Measurements from ENCODE around the gene BPIFA2. TPM values are rescaled to one million over a fixed set of nuclear protein-coding genes. Genes with fewer than 3 reads are reported as not detected.
"Not testable (repeated sequence)": the region's sequence is repeated elsewhere in the genome, so short reads cannot be mapped to it uniquely, and the experiment has no call there.

BPIFA2 gene
- total RNA-seq = 1 to 10 TPM in 1 of 4 donors, not detected in 3; 2.2 TPM

- WGBS, 2 donors = 80% methylated on average over 8 of the region's 8 CpGs
Measured at GRCh38 chr20:33167859-33168258, at the start of gene BPIFA2. Gene BPIFA2, plus strand, starts transcription at chr20:33168159. Its CDS starts 987 bp downstream, at chr20:33169146.

GRCh38 chr20:33119725-33120720 lies 47.9 kb upstream of the BPIFA2 start:
- Histone ChIP-seq H3K27me3 (no peaks in the 10 kb centered on the region), H3K27ac (no peak overlapping the region), H3K36me3 (no peaks in the 10 kb centered on the region), H3K4me1 (no peaks in the 10 kb centered on the region), H3K4me3 (no peak overlapping the region), H3K9me3 (peaks cover 0 to 5% (median 0%) of the 10 kb centered on the region in 4 donors)
- 72 to 85% methylated on average over 3 of the region's 3 CpGs for WGBS, 2 donors
- no peak for TF ChIP-seq CTCF (IDR thresholded peaks at IDR 0.05)
- TF ChIP-seq EP300 (IDR thresholded peaks at IDR 0.05) = no peak
- no peak for TF ChIP-seq POLR2A (IDR thresholded peaks at IDR 0.05)
- no peak for DNase-seq (ENCODE audit: low spot score in 2 of 2)

More at GRCh38 chr20:33167859-33168258, at the start of gene BPIFA2:
- no peaks in the 10 kb centered on the region for H3K4me1 ChIP-seq
- no peak within 1 kb of the TSS for H3K27ac ChIP-seq
- no peak for TF ChIP-seq EP300 (IDR thresholded peaks at IDR 0.05)
- no peak for TF ChIP-seq CTCF (IDR thresholded peaks at IDR 0.05)
- TF ChIP-seq POLR2A (IDR thresholded peaks at IDR 0.05) = no peak
- H3K27me3 ChIP-seq = no peaks in the 10 kb centered on the region
- no peak for DNase-seq (ENCODE audit: low spot score in 2 of 2)
- H3K9me3 ChIP-seq = peaks cover 0 to 36% (median 0%) of the 10 kb centered on the region in 4 donors
- no peak within 1 kb of the TSS for H3K4me3 ChIP-seq
- no peaks in the 10 kb centered on the region for H3K36me3 ChIP-seq

GRCh38 chr20:33120934-33121333 lies 47.0 kb upstream of the BPIFA2 start:
- TF ChIP-seq CTCF (IDR thresholded peaks at IDR 0.05) = no peak
- no peak for TF ChIP-seq POLR2A (IDR thresholded peaks at IDR 0.05)
- no peak for TF ChIP-seq EP300 (IDR thresholded peaks at IDR 0.05)
- Histone ChIP-seq H3K4me1 (no peaks in the 10 kb centered on the region), H3K4me3 (no peak overlapping the region), H3K9me3 (peaks cover 0 to 5% (median 0%) of the 10 kb centered on the region in 4 donors), H3K36me3 (no peaks in the 10 kb centered on the region), H3K27ac (no peak overlapping the region), H3K27me3 (no peaks in the 10 kb centered on the region)
- no peak for DNase-seq (ENCODE audit: low spot score in 2 of 2)
- 92 to 97% methylated on average over 3 of the region's 3 CpGs for WGBS, 2 donors

GRCh38 chr20:33122297-33122696 lies 45.7 kb upstream of the BPIFA2 start:
- H3K4me1 ChIP-seq; H3K36me3 ChIP-seq; H3K4me3 ChIP-seq; DNase-seq (ENCODE audit: low spot score in 2 of 2); H3K27ac ChIP-seq; H3K9me3 ChIP-seq; H3K27me3 ChIP-seq: not testable (repeated sequence)
- 73 to 86% methylated on average over 1 of the region's 1 CpG for WGBS, 2 donors

GRCh38 chr20:33124261-33124660 lies 43.7 kb upstream of the BPIFA2 start:
- H3K27me3 ChIP-seq = no peaks in the 10 kb centered on the region
- TF ChIP-seq EP300 (IDR thresholded peaks at IDR 0.05) (no peak), POLR2A (IDR thresholded peaks at IDR 0.05) (no peak), CTCF (IDR thresholded peaks at IDR 0.05) (no peak)
- no peak for DNase-seq (ENCODE audit: low spot score in 2 of 2)
- no peaks in the 10 kb centered on the region for H3K4me1 ChIP-seq
- H3K27ac ChIP-seq = no peak overlapping the region
- 63 to 75% methylated on average over 2 of the region's 2 CpGs for WGBS, 2 donors
- no peak overlapping the region for H3K4me3 ChIP-seq
- H3K9me3 ChIP-seq = peaks cover 0 to 5% (median 0%) of the 10 kb centered on the region in 4 donors
- no peaks in the 10 kb centered on the region for H3K36me3 ChIP-seq
